ENCODE results near the gene FAM107B.

The FAM107B gene

GRCh38 chr10:14476641-14477407 is 297.9 kb downstream of the FAM107B start:
- no peak for DNase-seq

DNA sequence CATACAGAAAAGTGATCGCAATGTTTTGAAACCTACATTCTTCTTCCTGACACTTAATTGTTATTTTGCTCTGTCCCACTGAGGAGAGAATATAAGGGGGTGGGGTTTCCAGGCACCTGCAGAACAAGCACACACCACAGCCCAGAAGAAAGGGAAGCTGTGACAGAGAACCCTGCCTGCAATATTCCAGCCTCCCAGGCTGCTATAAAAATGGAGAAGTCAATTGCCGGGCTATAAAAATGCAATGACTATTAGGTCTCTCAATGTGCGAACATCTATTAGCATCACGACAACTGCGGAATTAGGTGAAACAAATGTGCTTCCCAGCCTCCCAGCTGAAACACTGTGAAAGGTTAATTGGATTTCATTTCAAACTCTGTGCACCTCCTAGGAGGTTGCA is 298.7 kb downstream of the FAM107B start:
- DNase-seq: no peak

DNA sequence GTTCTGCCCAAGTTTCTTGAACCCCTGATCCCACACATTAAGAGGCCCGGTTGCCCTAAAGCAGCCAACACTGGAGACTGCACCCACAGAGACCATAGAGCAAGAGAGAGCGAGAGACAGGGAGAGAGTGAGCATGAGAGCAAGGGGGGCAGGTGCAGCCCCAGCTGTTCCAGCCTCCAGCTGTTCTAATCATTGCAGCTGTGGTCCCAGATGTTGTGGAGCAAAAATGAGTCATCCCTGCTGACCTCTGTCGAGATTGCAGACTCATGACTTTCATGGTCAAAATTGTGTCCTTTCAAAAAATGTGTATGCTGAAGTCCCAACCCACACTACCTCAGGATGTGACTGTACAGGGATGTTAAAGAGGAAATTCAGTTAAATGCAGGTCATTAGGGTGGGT is 300.0 kb downstream of the FAM107B start:
- no peak for DNase-seq

DNA sequence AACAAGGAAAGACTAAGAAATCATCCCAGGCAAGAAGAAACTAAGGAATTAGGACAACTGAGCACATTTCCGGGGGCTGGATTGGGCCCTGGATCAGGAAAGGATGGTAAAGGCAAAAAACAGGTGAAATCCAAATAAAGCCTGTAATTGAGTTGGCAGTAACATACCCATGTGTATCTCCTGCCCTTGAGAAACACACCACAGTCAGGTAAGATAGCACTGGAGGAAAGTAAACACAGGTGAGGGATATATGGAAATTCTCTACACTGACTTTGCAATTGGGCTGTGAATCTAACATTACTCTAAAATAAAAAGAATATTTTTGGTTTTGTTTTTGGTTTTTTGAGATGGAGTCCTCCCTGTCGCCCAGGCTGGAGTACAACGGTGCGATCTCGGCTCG is 303.8 kb downstream of the FAM107B start:
- no peak for DNase-seq

- no peak for DNase-seq
Measured at GRCh38 chr10:14468726-14469125, 306.0 kb downstream of the FAM107B start.

All from NCI-H2227 treated with DMSO at 0.1 percent for 48 hours (cell line).